H9 (cell line): ENCODE results near the gene ZNF416. TPM values are rescaled to one million over a fixed set of nuclear protein-coding genes. Genes with fewer than 3 reads are reported as not detected.
A peak's percentile ranks its signal among the peaks of the same experiment; 100 is the strongest.

Experiments
- DNase-seq: peaks from one replicate; pipeline ENCODE4 v3.0.0-alpha.2; 2017
- H2AFZ ChIP-seq: one replicate; pipeline ENCODE4 v1.6.1; 2013; ENCODE audit warnings: mild to moderate bottlenecking, low read length, control low read depth, moderate library complexity
- H2AK5ac ChIP-seq: 2 replicates; pipeline ENCODE4 v1.6.1; 2013; ENCODE audit warnings: low read length, control low read depth, mixed read lengths; ENCODE audit not compliant: insufficient read length
- H2BK120ac ChIP-seq: one replicate; pipeline ENCODE4 v1.6.1; 2013; ENCODE audit warnings: low read depth, mild to moderate bottlenecking, low read length, control low read depth, inconsistent platforms; ENCODE audit not compliant: poor library complexity, severe bottlenecking
- H2BK12ac ChIP-seq: 2 replicates; pipeline ENCODE4 v1.6.1; 2013; ENCODE audit warnings: low read length, control low read depth, mixed read lengths, low read depth; ENCODE audit not compliant: insufficient read length
- H2BK15ac ChIP-seq: 2 replicates; pipeline ENCODE4 v1.6.1; 2013; ENCODE audit warnings: low read depth, low read length, control low read depth
- H2BK20ac ChIP-seq: one replicate; pipeline ENCODE4 v1.6.1; 2013; ENCODE audit warnings: low read depth, mild to moderate bottlenecking, low read length, control low read depth, inconsistent platforms; ENCODE audit not compliant: poor library complexity, severe bottlenecking
- H2BK5ac ChIP-seq: 2 replicates; pipeline ENCODE4 v1.6.1; 2013; ENCODE audit warnings: low read length, control low read depth, mixed read lengths; ENCODE audit not compliant: insufficient read length
- H3K14ac ChIP-seq: 2 replicates; pipeline ENCODE4 v1.6.1; 2013; ENCODE audit warnings: low read length, control low read depth; ENCODE audit not compliant: insufficient read depth
- H3K18ac ChIP-seq: 2 replicates; pipeline ENCODE4 v1.6.1; 2013; ENCODE audit warnings: low read depth, mild to moderate bottlenecking, mixed read lengths, low read length, control low read depth; ENCODE audit not compliant: insufficient read length
- H3K23ac ChIP-seq: 2 replicates; pipeline ENCODE4 v1.6.1; 2013; ENCODE audit warnings: low read length, control low read depth, mixed read lengths, low read depth; ENCODE audit not compliant: insufficient read length
- H3K23me2 ChIP-seq: 2 replicates; pipeline ENCODE4 v1.6.1; 2013; ENCODE audit warnings: low read depth, mild to moderate bottlenecking, mixed read lengths, low read length, control low read depth; ENCODE audit not compliant: insufficient read length, poor library complexity, severe bottlenecking
- H3K27ac ChIP-seq: 2 replicates; pipeline ENCODE4 v1.5.1; 2013; ENCODE audit warnings: low read length, control low read depth, mixed read lengths, low read depth; ENCODE audit not compliant: insufficient read length
- H3K27me3 ChIP-seq: 2 replicates; pipeline ENCODE4 v1.6.1; 2013; ENCODE audit warnings: low read length, control low read depth, inconsistent platforms; ENCODE audit not compliant: insufficient read depth
- H3K4ac ChIP-seq: 2 replicates; pipeline ENCODE4 v1.6.1; 2013; ENCODE audit warnings: low read depth, mild to moderate bottlenecking, control low read depth, inconsistent platforms, low read length, moderate library complexity
- H3K4me1 ChIP-seq: 2 replicates; pipeline ENCODE4 v1.6.1; 2013; ENCODE audit warnings: low read length, control low read depth, inconsistent platforms; ENCODE audit not compliant: insufficient read depth
- H3K4me2 ChIP-seq: 2 replicates; pipeline ENCODE4 v1.6.1; 2013; ENCODE audit warnings: low read length, control low read depth, mixed read lengths; ENCODE audit not compliant: insufficient read length, insufficient read depth
- H3K56ac ChIP-seq: 2 replicates; pipeline ENCODE4 v1.6.1; 2013; ENCODE audit warnings: low read depth, mild to moderate bottlenecking, mixed read lengths, low read length, control low read depth; ENCODE audit not compliant: insufficient read length
- H3K79me1 ChIP-seq: 2 replicates; pipeline ENCODE4 v1.6.1; 2013; ENCODE audit warnings: low read depth, mild to moderate bottlenecking, moderate library complexity, low read length, control low read depth, inconsistent platforms; ENCODE audit not compliant: insufficient read depth, poor library complexity, severe bottlenecking
- H3K79me2 ChIP-seq: 2 replicates; pipeline ENCODE4 v1.6.1; 2013; ENCODE audit warnings: low read length, control low read depth, inconsistent platforms; ENCODE audit not compliant: insufficient read depth
- H3K9ac ChIP-seq: 2 replicates; pipeline ENCODE4 v1.6.1; 2013; ENCODE audit warnings: low read length, control low read depth, mixed read lengths; ENCODE audit not compliant: insufficient read length; ENCODE audit errors: extremely low read depth
- H3K9me3 ChIP-seq: one replicate; pipeline ENCODE4 v1.6.1; 2013; ENCODE audit warnings: low read depth, low read length, inconsistent platforms; ENCODE audit not compliant: control insufficient read depth
- H3T11ph ChIP-seq: one replicate; pipeline ENCODE4 v1.6.1; 2013; ENCODE audit warnings: mild to moderate bottlenecking, low read length, control low read depth, inconsistent platforms
- H4K20me1 ChIP-seq: one replicate; pipeline ENCODE4 v1.6.1; 2013; ENCODE audit not compliant: control insufficient read depth, insufficient read length, insufficient read depth
- H4K5ac ChIP-seq: 2 replicates; pipeline ENCODE4 v1.6.1; 2013; ENCODE audit warnings: low read depth, mild to moderate bottlenecking, mixed read lengths, low read length, control low read depth; ENCODE audit not compliant: insufficient read length
- H4K8ac ChIP-seq: replicated peaks from 2 replicates; pipeline ENCODE4 v1.6.1; 2013; ENCODE audit warnings: low read length, control low read depth, mixed read lengths, low read depth; ENCODE audit not compliant: insufficient read length
- H4K91ac ChIP-seq: 2 replicates; pipeline ENCODE4 v1.6.1; 2013; ENCODE audit warnings: low read depth, mild to moderate bottlenecking, moderate library complexity, mixed read lengths, low read length, control low read depth; ENCODE audit not compliant: insufficient read length
- H3K27ac Mint-ChIP-seq, 3 experiments: 2 replicates in 2 of 3; 3 replicates in 1 of 3; pipeline ENCODE4 v1.8.0; 2020 to 2021; ENCODE audit warnings: mixed read lengths in 3 of 3, mild to moderate bottlenecking in 1 of 3, moderate library complexity in 1 of 3
- H3K27me3 Mint-ChIP-seq: 2 replicates; pipeline ENCODE4 v1.8.0; 2021; ENCODE audit warnings: low read depth, mild to moderate bottlenecking, moderate library complexity, mixed read lengths
- H3K36me3 Mint-ChIP-seq, 3 experiments: 2 replicates in 2 of 3; 3 replicates in 1 of 3; pipeline ENCODE4 v1.8.0; 2020 to 2021; ENCODE audit warnings: low read depth in 3 of 3, mixed read lengths in 3 of 3; ENCODE audit not compliant: insufficient read depth in 1 of 3
- H3K4me1 Mint-ChIP-seq, 2 experiments: 2 replicates each; pipeline ENCODE4 v1.8.0; 2020; ENCODE audit warnings: mixed read lengths in 2 of 2
- H3K4me3 Mint-ChIP-seq, 2 experiments: 2 replicates in 1 of 2; 3 replicates in 1 of 2; pipeline ENCODE4 v1.8.0; 2020 to 2021; ENCODE audit warnings: mild to moderate bottlenecking in 2 of 2, mixed read lengths in 2 of 2, moderate library complexity in 1 of 2
- H3K9me3 Mint-ChIP-seq, 2 experiments: 2 replicates in 1 of 2; 3 replicates in 1 of 2; pipeline ENCODE4 v1.8.0; 2020; ENCODE audit warnings: mild to moderate bottlenecking in 2 of 2, mixed read lengths in 2 of 2, moderate library complexity in 1 of 2
- total RNA-seq: library from RNA; stranded (reverse); gene quantifications from 2 replicates; pipeline ENCODE4 v1.2.1, GENCODE V29; 2021
- TF ChIP-seq, protein P1 (sequence below): fragments of 200-600 bp; sonication (generic); conservative IDR thresholded peaks from 3 replicates; pipeline ENCODE4 v1.8.0; 2021; ENCODE audit warnings: antibody characterized with exemption, mild to moderate bottlenecking

The ZNF416 gene
- total RNA-seq, 1 experiment from 2014 or later = 10.9 TPM

GRCh38 chr19:57576661-57577060 lies 2.0 kb downstream of the ZNF416 start:
- Histone ChIP-seq H3K79me1 (no peaks in the 10 kb centered on the region), H4K91ac (no peak overlapping the region), H2AK5ac (no peak overlapping the region), H3K9me3 (peaks cover 58% of the 10 kb centered on the region), H3K27me3 (no peaks in the 10 kb centered on the region), H2BK120ac (no peak overlapping the region), H4K20me1 (no peaks in the 10 kb centered on the region), H4K8ac (no peak overlapping the region), H3K14ac (no peak overlapping the region), H3K23me2 (peaks cover 10% of the 10 kb centered on the region), H3K23ac (no peak overlapping the region), H4K5ac (no peak overlapping the region), H3K4ac (no peak overlapping the region), H2BK5ac (no peak overlapping the region), H3K27ac (no peak overlapping the region), H2BK12ac (no peak overlapping the region), H2AFZ (no peak overlapping the region), H2BK20ac (no peak overlapping the region), H3K79me2 (peaks cover 9% of the 10 kb centered on the region; the same call in 1 of the 2 replicates), H3K56ac (no peak overlapping the region), H3K9ac (no peak overlapping the region), H3K4me2 (no peak overlapping the region), H2BK15ac (no peak overlapping the region), H3T11ph (no peak overlapping the region), H3K18ac (no peak overlapping the region), H3K4me1 (peaks cover 6% of the 10 kb centered on the region)
- Mint-ChIP-seq H3K9me3 (peaks cover 80 to 81% of the 10 kb centered on the region in 2 experiments), H3K4me3 (peak overlapping the region in 1 of 2 experiments; percentile 22; a peak in 1 of 5 replicates), H3K36me3 (peaks cover 65 to 72% (median 65%) of the 10 kb centered on the region in 3 experiments), H3K27me3 (peaks cover 10% of the 10 kb centered on the region), H3K27ac (no peak overlapping the region), H3K4me1 (peaks cover 8 to 11% of the 10 kb centered on the region in 2 experiments; a peak in 3 of 4 replicates)
- TF ChIP-seq, protein P1, sequence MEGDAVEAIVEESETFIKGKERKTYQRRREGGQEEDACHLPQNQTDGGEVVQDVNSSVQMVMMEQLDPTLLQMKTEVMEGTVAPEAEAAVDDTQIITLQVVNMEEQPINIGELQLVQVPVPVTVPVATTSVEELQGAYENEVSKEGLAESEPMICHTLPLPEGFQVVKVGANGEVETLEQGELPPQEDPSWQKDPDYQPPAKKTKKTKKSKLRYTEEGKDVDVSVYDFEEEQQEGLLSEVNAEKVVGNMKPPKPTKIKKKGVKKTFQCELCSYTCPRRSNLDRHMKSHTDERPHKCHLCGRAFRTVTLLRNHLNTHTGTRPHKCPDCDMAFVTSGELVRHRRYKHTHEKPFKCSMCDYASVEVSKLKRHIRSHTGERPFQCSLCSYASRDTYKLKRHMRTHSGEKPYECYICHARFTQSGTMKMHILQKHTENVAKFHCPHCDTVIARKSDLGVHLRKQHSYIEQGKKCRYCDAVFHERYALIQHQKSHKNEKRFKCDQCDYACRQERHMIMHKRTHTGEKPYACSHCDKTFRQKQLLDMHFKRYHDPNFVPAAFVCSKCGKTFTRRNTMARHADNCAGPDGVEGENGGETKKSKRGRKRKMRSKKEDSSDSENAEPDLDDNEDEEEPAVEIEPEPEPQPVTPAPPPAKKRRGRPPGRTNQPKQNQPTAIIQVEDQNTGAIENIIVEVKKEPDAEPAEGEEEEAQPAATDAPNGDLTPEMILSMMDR = no peak
- no peak for DNase-seq
